DMS 273 treated with DMSO at 0.1 percent for 48 hours (cell line): ENCODE measurements around the gene ARHGEF10L.

Experiments used
- DNase-seq: peaks from one replicate; lab custom pipeline; 2025; lab: John Stamatoyannopoulos, UW

Gene ARHGEF10L

GRCh38 chr1:17632106-17632505, 92.6 kb downstream of the ARHGEF10L start:
- DNase-seq = no peak

- no peak for DNase-seq
These were observed 93.2 kb downstream of the ARHGEF10L start for GRCh38 chr1:17632541-17633184.

- no peak for DNase-seq
These were observed 94.2 kb downstream of the ARHGEF10L start for GRCh38 chr1:17633654-17634053.

- no peak for DNase-seq
These were observed 95.8 kb downstream of the ARHGEF10L start for GRCh38 chr1:17635276-17635675.

GRCh38 chr1:17635811-17636210, 96.3 kb downstream of the ARHGEF10L start:
- no peak for DNase-seq

GRCh38 chr1:17636612-17637011, 97.1 kb downstream of the ARHGEF10L start:
- no peak for DNase-seq

GRCh38 chr1:17637055-17637454, 97.6 kb downstream of the ARHGEF10L start:
- DNase-seq = no peak

GRCh38 chr1:17639703-17640340, 100.3 kb downstream of the ARHGEF10L start:
- no peak for DNase-seq

- no peak for DNase-seq
These were observed 100.9 kb downstream of the ARHGEF10L start for GRCh38 chr1:17640393-17640792.

GRCh38 chr1:17640975-17641374, 101.5 kb downstream of the ARHGEF10L start:
- DNase-seq = no peak

- no peak for DNase-seq
These were observed 102.7 kb downstream of the ARHGEF10L start for GRCh38 chr1:17642169-17642568.

GRCh38 chr1:17642943-17643342, 103.4 kb downstream of the ARHGEF10L start:
- no peak for DNase-seq

GRCh38 chr1:17643861-17644703, 104.6 kb downstream of the ARHGEF10L start:
- no peak for DNase-seq

GRCh38 chr1:17645068-17645911, 105.8 kb downstream of the ARHGEF10L start:
- no peak for DNase-seq

GRCh38 chr1:17646444-17647280, 107.2 kb downstream of the ARHGEF10L start:
- DNase-seq = no peak

- DNase-seq = no peak
These were observed 109.1 kb downstream of the ARHGEF10L start for GRCh38 chr1:17648457-17649145.

GRCh38 chr1:17649371-17650106, 110.0 kb downstream of the ARHGEF10L start:
- no peak for DNase-seq

GRCh38 chr1:17653276-17653675, 113.8 kb downstream of the ARHGEF10L start:
- DNase-seq = no peak

- no peak for DNase-seq
These were observed 114.3 kb downstream of the ARHGEF10L start for GRCh38 chr1:17653728-17654351.
